Left kidney (tissue), 2 donors: ENCODE measurements around the gene GPC5. TPM values are rescaled to one million over a fixed set of nuclear protein-coding genes. Genes with fewer than 3 reads are reported as not detected.

Experiments used
- DNase-seq: peaks from one replicate; pipeline ENCODE4 v3.0.0-alpha.2; 2013
- polyA plus RNA-seq: library from polyadenylated mRNA; unstranded; fragments of 120-200 nt; gene quantifications from one replicate; pipeline ENCODE4 v1.2.1, GENCODE V29; 2013; ENCODE audit not compliant: insufficient read length

The GPC5 gene
- polyA plus RNA-seq, 1 donor = 5.1 TPM

- DNase-seq = no peak
Observed at GRCh38 chr13:91988331-91988730, 589.9 kb downstream of the GPC5 start.

GRCh38 chr13:92012787-92013186, 614.4 kb downstream of the GPC5 start:
- no peak for DNase-seq

- no peak for DNase-seq
Observed at GRCh38 chr13:92017737-92018136, 619.3 kb downstream of the GPC5 start.

- no peak for DNase-seq
Observed at GRCh38 chr13:92028695-92029094, 630.3 kb downstream of the GPC5 start.

GRCh38 chr13:92029641-92030040, 631.2 kb downstream of the GPC5 start:
- DNase-seq = no peak

- DNase-seq = no peak
Observed at GRCh38 chr13:92038905-92039304, 640.5 kb downstream of the GPC5 start.

GRCh38 chr13:92042522-92042921, 644.1 kb downstream of the GPC5 start:
- DNase-seq = no peak

GRCh38 chr13:92044351-92044750, 645.9 kb downstream of the GPC5 start:
- DNase-seq = no peak

GRCh38 chr13:92054389-92054788, 656.0 kb downstream of the GPC5 start:
- no peak for DNase-seq

GRCh38 chr13:92074658-92075057, 676.2 kb downstream of the GPC5 start:
- no peak for DNase-seq

- no peak for DNase-seq
Observed at GRCh38 chr13:92097337-92097903, 699.0 kb downstream of the GPC5 start.

GRCh38 chr13:92101801-92102200, 703.4 kb downstream of the GPC5 start:
- DNase-seq = no peak

- DNase-seq = peak; percentile 52
Observed at GRCh38 chr13:92103689-92104153, 705.3 kb downstream of the GPC5 start.

GRCh38 chr13:92122186-92122853, 723.9 kb downstream of the GPC5 start:
- DNase-seq = peak; percentile 39

GRCh38 chr13:92126399-92126798, 728.0 kb downstream of the GPC5 start:
- DNase-seq = no peak

GRCh38 chr13:92135509-92135908, 737.1 kb downstream of the GPC5 start:
- no peak for DNase-seq

- no peak for DNase-seq
Observed at GRCh38 chr13:92136449-92137155, 738.2 kb downstream of the GPC5 start.

GRCh38 chr13:92137520-92137919, 739.1 kb downstream of the GPC5 start:
- peak; percentile 32 for DNase-seq

GRCh38 chr13:92143766-92144165, 745.3 kb downstream of the GPC5 start:
- no peak for DNase-seq

GRCh38 chr13:92150606-92151005, 752.2 kb downstream of the GPC5 start:
- DNase-seq = no peak

- DNase-seq = no peak
Observed at GRCh38 chr13:92158346-92158745, 759.9 kb downstream of the GPC5 start.

- no peak for DNase-seq
Observed at GRCh38 chr13:92164822-92165221, 766.4 kb downstream of the GPC5 start.

- no peak for DNase-seq
Observed at GRCh38 chr13:92172191-92172590, 773.8 kb downstream of the GPC5 start.
